GM10248 (cell line): ENCODE measurements around the gene SH2D6.
"Not testable (repeated sequence)": the region's sequence is repeated elsewhere in the genome, so short reads cannot be mapped to it uniquely, and the experiment has no call there.

ENCODE experiments used
- CTCF ChIA-PET: fragments of 300-600 bp; sonication (Branson Sonifier 250); formaldehyde crosslinking; extraction: SDS; loops from one replicate; lab custom pipeline; 2021; ENCODE audit warnings: antibody characterized with exemption; lab: Yijun Ruan, JAX
- POLR2A ChIA-PET: fragments of 350-650 bp; sonication (Branson Sonifier 250); formaldehyde crosslinking; extraction: SDS; loops from one replicate; lab custom pipeline; 2020; ENCODE audit warnings: antibody characterized with exemption; lab: Yijun Ruan, JAX
- DNase-seq: peaks from one replicate; pipeline ENCODE4 v3.0.0; 2012; ENCODE audit errors: extremely low spot score
- CTCF ChIP-seq: IDR thresholded peaks from 2 replicates; pipeline ENCODE4 v1.5.1; 2012; ENCODE audit warnings: mild to moderate bottlenecking, low read depth; ENCODE audit errors: extremely low read depth, missing control alignments, control extremely low read depth

SH2D6 gene

GRCh38 chr2:85378257-85378656 is 40.3 kb upstream of the SH2D6 start:
- TF ChIP-seq CTCF: no peak
- DNase-seq: no peak
- ChIA-PET CTCF (interaction anchor here (1.9 kb wide), 1 partner anchor 11 kb away, joined by 4 read pairs; no protein-coding TSS in a partner anchor), POLR2A (no interaction called here)

- POLR2A ChIA-PET: no interaction called here
- CTCF ChIA-PET: interaction anchor here (1.8 kb wide), 1 partner anchor 10 kb away, joined by 4 read pairs; no protein-coding TSS in a partner anchor
- no peak for DNase-seq
- TF ChIP-seq CTCF: no peak
Measured at GRCh38 chr2:85380048-85380447, 38.5 kb upstream of the SH2D6 start.

- POLR2A ChIA-PET, DNase-seq: not testable (repeated sequence)
- CTCF ChIA-PET: interaction anchor here (1.4 to 2.9 kb wide), 4 partner anchors 9 to 169 kb away, joined by 4 to 12 read pairs (median 8); no protein-coding TSS in a partner anchor
Measured at GRCh38 chr2:85383151-85383550, 35.4 kb upstream of the SH2D6 start.

GRCh38 chr2:85383850-85384249 is 34.7 kb upstream of the SH2D6 start:
- DNase-seq: no peak
- TF ChIP-seq CTCF: no peak
- CTCF ChIA-PET: interaction anchor here (1.4 to 2.9 kb wide), 4 partner anchors 9 to 168 kb away, joined by 4 to 12 read pairs (median 8); no protein-coding TSS in a partner anchor
- POLR2A ChIA-PET: no interaction called here

GRCh38 chr2:85385746-85386145 is 32.8 kb upstream of the SH2D6 start:
- POLR2A ChIA-PET: no interaction called here
- DNase-seq: no peak
- no peak for TF ChIP-seq CTCF
- CTCF ChIA-PET: no interaction called here

- no peak for TF ChIP-seq CTCF
- CTCF ChIA-PET: interaction anchor here (1.3 to 8.7 kb wide), 3 partner anchors 11 to 164 kb away, joined by 5 to 85 read pairs (median 6); no protein-coding TSS in a partner anchor
- no peak for DNase-seq
- POLR2A ChIA-PET: interaction anchor here (0.5 to 1.2 kb wide), 2 partner anchors 151 to 157 kb away, joined by 4 to 5 read pairs; partner anchors contain the start of gene MAT2A
Measured at GRCh38 chr2:85387754-85388153, 30.8 kb upstream of the SH2D6 start.

GRCh38 chr2:85388878-85389538 is 29.5 kb upstream of the SH2D6 start:
- CTCF ChIA-PET: interaction anchor here (1.0 to 8.7 kb wide), 8 partner anchors 10 to 163 kb away, joined by 3 to 85 read pairs (median 5); no protein-coding TSS in a partner anchor
- no peak for DNase-seq
- TF ChIP-seq CTCF: no peak
- POLR2A ChIA-PET: interaction anchor here (1.2 to 2.0 kb wide), 2 partner anchors 150 kb away, joined by 5 to 6 read pairs; partner anchors contain the start of gene MAT2A
